Caco-2 (cell line): ENCODE measurements around the gene LINS1. TPM values are rescaled to one million over a fixed set of nuclear protein-coding genes. Genes with fewer than 3 reads are reported as not detected.

Experiments used
- BruUV-seq: library from RNA; stranded (reverse); fragments of 400-500 nt; replicated peaks from 2 replicates; lab custom pipeline; 2021; lab: Mats Ljungman, UMichigan
- CTCF ChIA-PET: fragments of 300-600 bp; sonication (Branson Sonifier 250); formaldehyde crosslinking; loops from one replicate; lab custom pipeline; 2022; ENCODE audit warnings: antibody characterized with exemption; lab: Charles Lee
- POLR2A ChIA-PET: fragments of 300-600 bp; sonication (Branson Sonifier 250); formaldehyde crosslinking; loops from one replicate; lab custom pipeline; 2022; ENCODE audit warnings: antibody characterized with exemption; lab: Charles Lee
- DNase-seq, 2 experiments: peaks; one replicate each; pipeline versions ENCODE4 v3.0.0 to v3.0.0-alpha.2; 2020 to 2022
- H3K27me3 ChIP-seq: replicated peaks from 2 replicates; pipeline ENCODE4 v1.6.0; 2011; ENCODE audit warnings: low read length; ENCODE audit not compliant: control insufficient read depth, insufficient read depth
- H3K36me3 ChIP-seq: 2 replicates; pipeline ENCODE4 v1.5.1; 2011; ENCODE audit warnings: low read length; ENCODE audit not compliant: control insufficient read depth, insufficient read depth
- H3K4me1 ChIP-seq: fragments of 250-450 bp; sonication (Bioruptor Pico); 2 replicates; pipeline ENCODE4 v1.5.1; 2020; ENCODE audit warnings: mild to moderate bottlenecking
- H3K4me3 ChIP-seq: 2 replicates; pipeline ENCODE4 v1.5.1; 2011; ENCODE audit warnings: low read depth, mild to moderate bottlenecking, control low read depth, low read length
- H3K9me3 ChIP-seq: fragments of 250-450 bp; sonication (Bioruptor Pico); 2 replicates; pipeline ENCODE4 v1.5.1; 2020; ENCODE audit warnings: mild to moderate bottlenecking, moderate library complexity
- H3K27ac Mint-ChIP-seq: one replicate; pipeline ENCODE4 v1.8.0; 2022; ENCODE audit warnings: mixed read lengths; ENCODE audit not compliant: unreplicated experiment
- H3K27me3 Mint-ChIP-seq: one replicate; pipeline ENCODE4 v1.8.0; 2022; ENCODE audit warnings: mixed read lengths; ENCODE audit not compliant: insufficient read depth, unreplicated experiment
- H3K36me3 Mint-ChIP-seq: one replicate; pipeline ENCODE4 v1.8.0; 2022; ENCODE audit warnings: mild to moderate bottlenecking, mixed read lengths; ENCODE audit not compliant: insufficient read depth, unreplicated experiment
- H3K4me1 Mint-ChIP-seq: one replicate; pipeline ENCODE4 v1.8.0; 2022; ENCODE audit warnings: low read depth, mixed read lengths; ENCODE audit not compliant: unreplicated experiment
- H3K4me3 Mint-ChIP-seq: one replicate; pipeline ENCODE4 v1.8.0; 2022; ENCODE audit warnings: mild to moderate bottlenecking, moderate library complexity, mixed read lengths; ENCODE audit not compliant: unreplicated experiment
- H3K9me3 Mint-ChIP-seq: one replicate; pipeline ENCODE4 v1.8.0; 2022; ENCODE audit warnings: mixed read lengths; ENCODE audit not compliant: unreplicated experiment
- CTCF ChIP-seq, 2 experiments: fragments of 200-600 bp in 1 of 2; IDR thresholded peaks; 1 replicate in 1 of 2; 2 replicates in 1 of 2; pipeline versions ENCODE4 v1.5.1 to v1.8.0; 2011 to 2022; ENCODE audit warnings: antibody characterized with exemption in 1 of 2, control low read depth in 1 of 2, inconsistent platforms in 1 of 2, low read depth in 1 of 2, low read length in 1 of 2, mild to moderate bottlenecking in 1 of 2, moderate library complexity in 1 of 2; ENCODE audit not compliant: insufficient read depth in 1 of 2, severe bottlenecking in 1 of 2, unreplicated experiment in 1 of 2
- intact Hi-C: fragments of 100-400 bp; cut with micrococcal nuclease; formaldehyde crosslinking; loops from one replicate; pipeline ENCODE4 v1.10.0; 2022; ENCODE audit not compliant: unreplicated experiment
- total RNA-seq: library from RNA; stranded (reverse); gene quantifications from 2 replicates; pipeline ENCODE4 v1.2.3, GENCODE V29; 2022

LINS1 gene
- total RNA-seq, 1 experiment from 2014 or later = 11.0 TPM

GRCh38 chr15:100531823-100532327 is 70.1 kb downstream of the LINS1 start:
- H3K9me3 ChIP-seq = no peaks in the 10 kb centered on the region
- Mint-ChIP-seq H3K9me3 (no peaks in the 10 kb centered on the region), H3K27me3 (peaks cover 26% of the 10 kb centered on the region), H3K27ac (no peak overlapping the region), H3K4me1 (no peaks in the 10 kb centered on the region), H3K36me3 (no peaks in the 10 kb centered on the region), H3K4me3 (no peak overlapping the region)
- no peaks in the 10 kb centered on the region for H3K36me3 ChIP-seq
- no peak for TF ChIP-seq CTCF (IDR thresholded peaks at IDR 0.05; ENCODE audit: insufficient read depth in 1 of 2, low read depth in 1 of 2, low read length in 1 of 2, severe bottlenecking in 1 of 2, unreplicated experiment in 1 of 2)
- no peaks in the 10 kb centered on the region for H3K4me1 ChIP-seq
- H3K4me3 ChIP-seq = no peak overlapping the region
- ChIA-PET POLR2A (no interaction called here), CTCF (no interaction called here)
- intact Hi-C loops = no loop called here
- no peak for DNase-seq
- no peaks in the 10 kb centered on the region; the same call in 1 of the 2 replicates for H3K27me3 ChIP-seq
- no TSS peak for BruUV-seq

- no peak overlapping the region for H3K4me3 Mint-ChIP-seq
- ChIA-PET POLR2A (no interaction called here), CTCF (no interaction called here)
- TF ChIP-seq CTCF (IDR thresholded peaks at IDR 0.05; ENCODE audit: insufficient read depth in 1 of 2, low read depth in 1 of 2, low read length in 1 of 2, severe bottlenecking in 1 of 2, unreplicated experiment in 1 of 2) = no peak
- no peak overlapping the region for H3K27ac Mint-ChIP-seq
- H3K36me3 ChIP-seq = no peaks in the 10 kb centered on the region
- no TSS peak for BruUV-seq
- H3K27me3 Mint-ChIP-seq = peaks cover 26% of the 10 kb centered on the region
- no peaks in the 10 kb centered on the region for H3K9me3 ChIP-seq
- no peaks in the 10 kb centered on the region; the same call in 1 of the 2 replicates for H3K27me3 ChIP-seq
- no peak overlapping the region for H3K4me3 ChIP-seq
- DNase-seq = no peak
- no peaks in the 10 kb centered on the region for H3K4me1 ChIP-seq
- no peaks in the 10 kb centered on the region for H3K36me3 Mint-ChIP-seq
- no peaks in the 10 kb centered on the region for H3K9me3 Mint-ChIP-seq
- intact Hi-C loops = no loop called here
- H3K4me1 Mint-ChIP-seq = no peaks in the 10 kb centered on the region
Observed at GRCh38 chr15:100531204-100531603, 70.8 kb downstream of the LINS1 start.

GRCh38 chr15:100529556-100529955 is 72.4 kb downstream of the LINS1 start:
- Mint-ChIP-seq H3K9me3 (no peaks in the 10 kb centered on the region), H3K4me3 (no peak overlapping the region)

More at GRCh38 chr15:100529556-100529955, 72.4 kb downstream of the LINS1 start:
- H3K36me3 ChIP-seq = no peaks in the 10 kb centered on the region
- POLR2A ChIA-PET = no interaction called here
- H3K4me3 ChIP-seq = no peak overlapping the region
- H3K4me1 Mint-ChIP-seq = no peaks in the 10 kb centered on the region
- no peak for TF ChIP-seq CTCF (IDR thresholded peaks at IDR 0.05; ENCODE audit: insufficient read depth in 1 of 2, low read depth in 1 of 2, low read length in 1 of 2, severe bottlenecking in 1 of 2, unreplicated experiment in 1 of 2)
- CTCF ChIA-PET = no interaction called here
- intact Hi-C loops = no loop called here
- no TSS peak for BruUV-seq
- H3K4me1 ChIP-seq = no peaks in the 10 kb centered on the region
- no peaks in the 10 kb centered on the region for H3K36me3 Mint-ChIP-seq
- H3K27me3 ChIP-seq = no peaks in the 10 kb centered on the region; the same call in 1 of the 2 replicates
- H3K27ac Mint-ChIP-seq = no peak overlapping the region
- H3K9me3 ChIP-seq = no peaks in the 10 kb centered on the region
- peaks cover 24% of the 10 kb centered on the region for H3K27me3 Mint-ChIP-seq
- DNase-seq = no peak
